Calu3 (cell line): Measurements from ENCODE around the gene CBLIF. TPM values are rescaled to one million over a fixed set of nuclear protein-coding genes. Genes with fewer than 3 reads are reported as not detected.
"Not testable (repeated sequence)": the region's sequence is repeated elsewhere in the genome, so short reads cannot be mapped to it uniquely, and the experiment has no call there.

Source experiments
- BruUV-seq: library from RNA; stranded (reverse); fragments of 400-500 nt; replicated peaks from 2 replicates; lab custom pipeline; 2021; lab: Mats Ljungman, UMichigan
- CTCF ChIA-PET: fragments of 300-600 bp; sonication (Branson Sonifier 250); formaldehyde crosslinking; loops from one replicate; lab custom pipeline; 2022; ENCODE audit warnings: antibody characterized with exemption; lab: Charles Lee
- DNase-seq: peaks from one replicate; pipeline ENCODE4 v3.0.0; 2022
- H3K27ac Mint-ChIP-seq: one replicate; pipeline ENCODE4 v1.8.0; 2022; ENCODE audit warnings: mixed read lengths; ENCODE audit not compliant: unreplicated experiment
- H3K27me3 Mint-ChIP-seq: one replicate; pipeline ENCODE4 v1.8.0; 2022; ENCODE audit warnings: mixed read lengths; ENCODE audit not compliant: unreplicated experiment
- H3K36me3 Mint-ChIP-seq: one replicate; pipeline ENCODE4 v1.8.0; 2022; ENCODE audit warnings: mild to moderate bottlenecking, moderate library complexity, mixed read lengths; ENCODE audit not compliant: insufficient read depth, unreplicated experiment
- H3K4me1 Mint-ChIP-seq: one replicate; pipeline ENCODE4 v1.8.0; 2022; ENCODE audit warnings: mild to moderate bottlenecking, low read depth, mixed read lengths; ENCODE audit not compliant: unreplicated experiment
- H3K4me3 Mint-ChIP-seq: one replicate; pipeline ENCODE4 v1.8.0; 2022; ENCODE audit warnings: mild to moderate bottlenecking, low read depth, moderate library complexity, mixed read lengths; ENCODE audit not compliant: unreplicated experiment
- H3K9me3 Mint-ChIP-seq: one replicate; pipeline ENCODE4 v1.8.0; 2022; ENCODE audit warnings: low read depth, mixed read lengths; ENCODE audit not compliant: unreplicated experiment
- CTCF ChIP-seq: fragments of 200-600 bp; IDR thresholded peaks from one replicate; pipeline ENCODE4 v1.8.0; 2022; ENCODE audit warnings: antibody characterized with exemption; ENCODE audit not compliant: unreplicated experiment
- intact Hi-C: fragments of 100-400 bp; cut with micrococcal nuclease; formaldehyde crosslinking; loops from one replicate; pipeline ENCODE4 v1.10.0; 2022; ENCODE audit not compliant: unreplicated experiment
- total RNA-seq: library from RNA; stranded (reverse); gene quantifications from 2 replicates; pipeline ENCODE4 v1.2.3, GENCODE V29; 2022

Gene CBLIF
- total RNA-seq, 1 experiment from 2014 or later, result not detected

- DNase-seq, result no peak
- BruUV-seq, result no TSS peak
- Mint-ChIP-seq H3K27ac (no peak overlapping the region), H3K27me3 (no peaks in the 10 kb centered on the region), H3K4me1 (peaks cover 9% of the 10 kb centered on the region), H3K36me3 (no peaks in the 10 kb centered on the region), H3K4me3 (no peak overlapping the region), H3K9me3 (no peaks in the 10 kb centered on the region)
- no peak for TF ChIP-seq CTCF
- intact Hi-C loops, result loop anchor here (10.0 kb wide), 1 partner anchor 274 kb away; no protein-coding TSS in a partner anchor
- CTCF ChIA-PET, result no interaction called here
These were observed 26.7 kb downstream of the CBLIF start for GRCh38 chr11:59818572-59818971.

- H3K27ac Mint-ChIP-seq, H3K27me3 Mint-ChIP-seq, DNase-seq, H3K4me1 Mint-ChIP-seq, CTCF ChIA-PET, BruUV-seq, H3K4me3 Mint-ChIP-seq, H3K36me3 Mint-ChIP-seq, H3K9me3 Mint-ChIP-seq: not testable (repeated sequence)
- intact Hi-C loops, result loop anchor here (10.0 kb wide), 1 partner anchor 272 kb away; no protein-coding TSS in a partner anchor
These were observed 28.9 kb downstream of the CBLIF start for GRCh38 chr11:59816434-59816833.

- peaks cover 8% of the 10 kb centered on the region for H3K4me1 Mint-ChIP-seq
- H3K27me3 Mint-ChIP-seq, result no peaks in the 10 kb centered on the region
- peaks cover 6% of the 10 kb centered on the region for H3K36me3 Mint-ChIP-seq
- no peak for DNase-seq
- H3K9me3 Mint-ChIP-seq, result no peaks in the 10 kb centered on the region
- H3K27ac Mint-ChIP-seq, result no peak overlapping the region
- intact Hi-C loops, result loop anchor here (10.0 kb wide), 1 partner anchor 271 kb away; no protein-coding TSS in a partner anchor
- no peak for TF ChIP-seq CTCF
- CTCF ChIA-PET, result no interaction called here
- H3K4me3 Mint-ChIP-seq, result no peak overlapping the region
- no TSS peak for BruUV-seq
These were observed 29.5 kb downstream of the CBLIF start for GRCh38 chr11:59815754-59816153.

GRCh38 chr11:59814021-59814420 lies 31.3 kb downstream of the CBLIF start:
- H3K4me3 Mint-ChIP-seq, result no peak overlapping the region
- intact Hi-C loops, result loop anchor here (10.0 kb wide), 1 partner anchor 269 kb away; no protein-coding TSS in a partner anchor
- peaks cover 9% of the 10 kb centered on the region for H3K4me1 Mint-ChIP-seq
- CTCF ChIA-PET, result interaction anchor here (0.6 kb wide), 1 partner anchor 451 kb away, joined by 3 read pairs; no protein-coding TSS in a partner anchor
- no peak overlapping the region for H3K27ac Mint-ChIP-seq
- no peak for DNase-seq
- peaks cover 23% of the 10 kb centered on the region for H3K36me3 Mint-ChIP-seq
- no peak for TF ChIP-seq CTCF
- no peaks in the 10 kb centered on the region for H3K9me3 Mint-ChIP-seq
- H3K27me3 Mint-ChIP-seq, result no peaks in the 10 kb centered on the region
- BruUV-seq, result no TSS peak

GRCh38 chr11:59813364-59813763 lies 31.9 kb downstream of the CBLIF start:
- no peak for DNase-seq
- Mint-ChIP-seq H3K9me3 (no peaks in the 10 kb centered on the region), H3K4me1 (peaks cover 9% of the 10 kb centered on the region), H3K4me3 (no peak overlapping the region), H3K27me3 (no peaks in the 10 kb centered on the region), H3K27ac (no peak overlapping the region), H3K36me3 (peaks cover 29% of the 10 kb centered on the region)
- CTCF ChIA-PET, result interaction anchor here (0.6 kb wide), 1 partner anchor 452 kb away, joined by 3 read pairs; no protein-coding TSS in a partner anchor
- intact Hi-C loops, result loop anchor here (10.0 kb wide), 1 partner anchor 269 kb away; no protein-coding TSS in a partner anchor
- no TSS peak for BruUV-seq
- no peak for TF ChIP-seq CTCF
